Nephron progenitor cell (in vitro differentiated cells): Measurements from ENCODE around the gene MBNL2.

Experiments
- DNase-seq: peaks from one replicate; pipeline ENCODE4 v3.0.0; 2021
- H3K27ac Mint-ChIP-seq: 2 replicates; pipeline ENCODE4 v1.8.0; 2021; ENCODE audit warnings: mild to moderate bottlenecking, moderate library complexity, mixed read lengths
- H3K27me3 Mint-ChIP-seq: 2 replicates; pipeline ENCODE4 v1.8.0; 2021; ENCODE audit warnings: mild to moderate bottlenecking, low read depth, mixed read lengths; ENCODE audit not compliant: poor library complexity
- H3K36me3 Mint-ChIP-seq: 2 replicates; pipeline ENCODE4 v1.8.0; 2021; ENCODE audit warnings: low read depth, mixed read lengths
- H3K4me1 Mint-ChIP-seq: 2 replicates; pipeline ENCODE4 v1.8.0; 2021; ENCODE audit warnings: mixed read lengths
- H3K4me3 Mint-ChIP-seq: 2 replicates; pipeline ENCODE4 v1.8.0; 2021; ENCODE audit warnings: mild to moderate bottlenecking, moderate library complexity, mixed read lengths
- H3K9me3 Mint-ChIP-seq: 2 replicates; pipeline ENCODE4 v1.8.0; 2021; ENCODE audit warnings: mild to moderate bottlenecking, moderate library complexity, mixed read lengths
- CTCF ChIP-seq: fragments of 200-600 bp; sonication (generic); IDR thresholded peaks from 2 replicates; pipeline ENCODE4 v1.5.0; 2021; ENCODE audit warnings: antibody characterized with exemption

MBNL2 gene

DNA sequence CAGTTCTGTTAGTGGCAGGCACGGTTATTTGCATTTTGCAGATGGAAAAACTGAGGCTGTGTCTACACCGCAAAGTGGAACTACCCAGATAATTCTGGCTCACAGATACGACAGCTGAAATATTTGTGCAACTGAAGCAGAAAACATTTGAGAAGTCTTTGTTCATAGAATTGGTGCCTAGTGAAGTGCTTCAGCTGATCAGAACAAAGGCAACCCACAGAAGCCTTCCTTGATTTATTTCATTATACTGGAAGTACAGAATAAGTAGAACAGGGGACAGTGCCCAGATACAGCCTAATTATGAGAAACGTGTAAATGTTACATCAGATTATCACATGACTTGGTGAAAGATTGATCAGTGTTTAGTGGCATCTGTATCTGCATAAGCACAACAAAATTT is 138.5 kb downstream of the MBNL2 start:
- DNase-seq: no peak
- H3K36me3 Mint-ChIP-seq: peaks cover 61% of the 10 kb centered on the region
- H3K4me3 Mint-ChIP-seq: no peak overlapping the region
- H3K4me1 Mint-ChIP-seq: no peaks in the 10 kb centered on the region
- H3K27me3 Mint-ChIP-seq: peaks cover 4% of the 10 kb centered on the region
- TF ChIP-seq CTCF: no peak
- H3K27ac Mint-ChIP-seq: no peak overlapping the region
- H3K9me3 Mint-ChIP-seq: no peaks in the 10 kb centered on the region

DNA sequence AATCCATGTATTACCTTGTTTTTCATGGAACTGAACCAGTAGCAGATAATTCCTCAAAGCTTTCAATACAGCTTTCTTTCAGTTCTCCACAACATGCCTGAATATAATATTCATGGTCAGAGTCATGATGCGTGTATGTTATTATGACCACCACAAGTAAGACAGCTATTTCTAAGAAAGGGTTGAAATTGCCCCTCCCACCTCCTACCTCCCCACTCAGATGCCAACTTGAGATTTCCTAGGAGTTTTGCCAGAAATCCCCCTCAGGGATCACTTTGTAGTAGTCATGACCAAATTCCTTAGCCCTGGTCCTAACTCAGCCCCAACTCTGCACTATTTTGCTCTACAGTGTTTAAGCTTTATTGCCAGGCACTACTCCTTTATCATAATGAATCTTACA is 141.9 kb downstream of the MBNL2 start:
- Mint-ChIP-seq H3K27me3 (peaks cover 4% of the 10 kb centered on the region), H3K4me1 (peaks cover 19% of the 10 kb centered on the region), H3K4me3 (no peak overlapping the region), H3K9me3 (no peaks in the 10 kb centered on the region), H3K36me3 (peaks cover 50% of the 10 kb centered on the region), H3K27ac (no peak overlapping the region)
- no peak for TF ChIP-seq CTCF
- DNase-seq: no peak

- DNase-seq: no peak
- H3K9me3 Mint-ChIP-seq: no peaks in the 10 kb centered on the region
- H3K27me3 Mint-ChIP-seq: peaks cover 4% of the 10 kb centered on the region
- peaks cover 49% of the 10 kb centered on the region for H3K36me3 Mint-ChIP-seq
- H3K4me1 Mint-ChIP-seq: peaks cover 26% of the 10 kb centered on the region
- no peak overlapping the region for H3K4me3 Mint-ChIP-seq
- TF ChIP-seq CTCF: no peak
- H3K27ac Mint-ChIP-seq: no peak overlapping the region
These were observed 142.7 kb downstream of the MBNL2 start for GRCh38 chr13:97364827-97365226.

DNA sequence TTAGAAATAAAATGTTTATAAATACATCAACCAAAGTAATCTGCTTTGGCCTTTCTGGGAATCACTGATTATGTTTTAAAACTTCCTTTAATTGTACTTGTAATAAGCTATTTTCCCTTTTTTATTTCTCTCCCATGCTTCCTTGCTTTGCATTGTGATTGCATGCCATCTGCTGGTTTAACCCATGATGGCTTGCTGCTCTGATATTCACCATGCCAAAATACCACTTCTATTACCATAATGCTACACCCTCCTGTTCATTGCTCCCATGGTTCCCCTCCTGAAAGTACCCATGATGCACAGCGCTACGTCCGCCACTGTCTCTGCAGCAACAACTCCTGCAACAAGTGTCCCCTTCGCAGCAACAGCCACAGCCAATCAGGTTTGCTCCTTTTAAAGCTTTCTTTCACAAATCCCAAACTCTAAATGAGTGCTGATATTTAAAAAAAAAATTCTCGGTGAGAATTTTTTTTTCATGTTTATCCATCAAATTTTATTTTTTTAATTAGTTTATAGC is 144.1 kb downstream of the MBNL2 start:
- H3K4me1 Mint-ChIP-seq: peaks cover 29% of the 10 kb centered on the region
- DNase-seq: no peak
- H3K27ac Mint-ChIP-seq: no peak overlapping the region
- peaks cover 46% of the 10 kb centered on the region for H3K36me3 Mint-ChIP-seq
- no peak for TF ChIP-seq CTCF
- H3K27me3 Mint-ChIP-seq: peaks cover 4% of the 10 kb centered on the region
- no peak overlapping the region for H3K4me3 Mint-ChIP-seq
- no peaks in the 10 kb centered on the region for H3K9me3 Mint-ChIP-seq

- H3K9me3 Mint-ChIP-seq: no peaks in the 10 kb centered on the region
- peaks cover 32% of the 10 kb centered on the region for H3K4me1 Mint-ChIP-seq
- peak overlapping the region; percentile 14 for H3K4me3 Mint-ChIP-seq
- peak; percentile 21 for DNase-seq
- no peak for TF ChIP-seq CTCF
- peak overlapping the region; percentile 88 for H3K27ac Mint-ChIP-seq
- peaks cover 4% of the 10 kb centered on the region for H3K27me3 Mint-ChIP-seq
- H3K36me3 Mint-ChIP-seq: peaks cover 42% of the 10 kb centered on the region
These were observed 145.1 kb downstream of the MBNL2 start for GRCh38 chr13:97367016-97367822.
